HK-2 (cell line): ENCODE results near the gene KLF3.
"Not testable (repeated sequence)": the region's sequence is repeated elsewhere in the genome, so short reads cannot be mapped to it uniquely, and the experiment has no call there.

ENCODE experiments used
- DNase-seq: peaks from one replicate; pipeline ENCODE4 v3.0.0-alpha.2; 2018; ENCODE audit not compliant: unreplicated experiment

The KLF3 gene

DNA sequence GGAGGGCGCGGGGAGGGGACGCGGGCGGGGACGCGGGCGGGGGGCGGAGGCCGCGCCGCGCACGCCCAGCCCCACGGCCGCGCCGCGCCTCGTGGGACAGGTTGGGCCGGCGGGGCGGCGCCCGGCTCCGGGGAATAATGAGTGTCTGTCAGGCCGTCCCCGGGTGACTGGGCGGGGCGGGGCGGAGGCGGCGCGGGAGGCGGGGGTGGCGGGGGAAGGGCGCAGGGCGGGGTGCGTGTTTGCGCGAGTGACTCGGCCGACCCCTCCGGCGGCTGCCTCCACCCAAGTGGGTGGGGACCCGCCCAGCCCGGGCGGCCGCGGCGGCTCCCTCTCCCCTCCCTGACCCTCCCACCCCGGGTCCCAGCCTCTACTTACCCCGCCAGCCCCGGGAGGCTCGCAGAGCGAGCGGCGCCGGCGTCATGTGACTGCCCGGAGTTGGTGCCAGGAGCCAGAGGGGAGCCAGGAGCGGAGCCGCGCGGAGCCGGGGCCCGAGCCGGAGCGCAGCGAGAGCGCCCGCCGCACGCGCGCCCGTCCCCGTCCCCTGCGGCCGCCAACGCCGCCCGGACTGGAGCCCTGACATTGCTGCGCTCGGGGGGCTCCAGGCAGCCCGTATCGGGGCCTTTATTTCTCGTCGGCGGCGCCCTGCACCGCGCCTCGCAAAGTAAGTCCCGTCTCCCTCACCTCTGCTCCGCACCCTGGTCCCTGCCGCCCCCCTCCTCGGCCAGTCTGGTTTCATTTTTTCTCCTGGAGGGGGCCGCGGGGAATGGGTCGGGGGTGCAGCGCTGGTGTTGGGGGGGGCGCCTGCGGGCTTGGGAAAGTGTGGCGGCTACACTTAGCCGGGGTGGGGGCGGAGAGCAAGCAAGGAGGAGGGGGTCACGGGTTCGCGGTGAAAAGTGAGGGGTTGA is at the start of gene KLF3:
Gene KLF3, plus strand, starts transcription at position 399 of the 905 bp plus-strand sequence. CDS start 16,427 bp downstream, outside the sequence.
- DNase-seq: peak; percentile 97

DNA sequence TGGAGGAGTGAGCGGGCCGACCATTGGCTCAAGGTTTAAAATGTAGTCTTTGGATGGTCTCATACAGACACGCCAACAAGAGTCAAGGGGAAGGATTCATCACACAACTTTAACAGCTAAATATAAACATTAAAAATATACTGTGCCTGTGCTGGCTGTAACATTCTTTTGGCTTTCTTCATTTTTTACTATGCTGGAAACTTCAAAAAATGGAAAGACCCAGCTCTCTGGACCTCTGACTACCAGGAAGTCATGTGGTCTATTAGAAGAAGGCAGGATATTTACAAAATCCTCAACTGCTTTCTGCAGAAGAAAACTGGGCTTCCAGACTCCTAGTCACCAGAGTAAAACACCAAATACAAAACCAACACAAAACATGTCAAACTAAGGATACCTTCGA is 49.8 kb upstream of the KLF3 start:
- no peak for DNase-seq

DNA sequence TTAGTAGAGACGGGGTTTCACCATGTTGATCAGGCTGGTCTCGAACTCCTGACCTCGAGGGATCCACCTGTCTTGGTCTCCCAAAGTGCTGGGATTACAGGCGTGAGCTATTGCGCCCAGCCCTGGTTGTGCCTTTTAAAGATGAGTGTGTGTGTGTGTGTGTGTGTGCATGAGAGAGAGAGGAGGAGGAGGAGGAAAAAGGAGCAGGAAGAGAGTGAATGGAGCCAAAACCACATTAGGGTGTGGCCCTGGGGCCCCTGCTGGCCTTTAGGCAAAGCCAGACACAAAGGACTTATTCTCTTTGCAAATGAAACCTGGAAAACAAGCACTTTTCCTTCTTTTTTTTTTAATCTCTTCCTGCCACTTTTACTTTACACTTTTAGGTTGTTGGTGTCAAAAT is 48.2 kb upstream of the KLF3 start:
- no peak for DNase-seq

DNA sequence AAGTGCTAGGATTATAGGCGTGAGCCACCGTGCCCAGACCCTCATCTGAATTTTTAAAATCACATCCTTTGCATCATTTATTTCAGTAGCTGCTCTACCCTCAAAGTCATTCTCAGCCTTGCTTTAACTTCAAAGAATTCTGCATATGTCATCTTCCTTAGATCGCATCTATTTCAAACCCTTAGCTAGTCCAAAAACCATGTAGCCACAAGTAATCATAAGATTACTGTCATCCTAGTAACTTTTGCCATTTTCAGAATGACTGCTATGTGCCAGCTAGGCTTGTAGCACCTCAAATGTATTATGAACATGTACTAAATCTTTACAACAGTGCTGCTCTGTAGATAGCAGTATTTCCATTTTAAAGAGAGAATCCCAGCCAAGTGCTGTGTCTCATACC is 45.5 kb upstream of the KLF3 start:
- DNase-seq: no peak

DNA sequence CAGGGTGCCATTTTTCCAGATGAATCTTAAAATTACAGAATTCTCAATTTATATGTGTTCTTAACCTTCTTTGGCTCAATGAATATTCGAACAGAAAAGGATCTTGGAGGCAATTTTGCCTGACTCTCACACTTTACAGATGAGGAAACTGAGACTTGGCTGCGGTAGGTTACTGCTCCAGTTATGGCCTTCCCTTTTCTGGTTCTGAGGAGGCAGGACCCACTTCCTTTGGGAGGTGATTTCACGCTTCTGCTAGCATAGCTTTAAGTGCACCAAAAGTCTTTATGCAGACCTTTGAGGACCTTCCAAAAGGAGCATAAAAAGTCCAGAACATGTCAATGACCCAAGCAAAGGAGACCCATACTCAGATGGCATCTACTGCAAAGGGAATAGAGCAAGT is 44.7 kb upstream of the KLF3 start:
- no peak for DNase-seq

DNA sequence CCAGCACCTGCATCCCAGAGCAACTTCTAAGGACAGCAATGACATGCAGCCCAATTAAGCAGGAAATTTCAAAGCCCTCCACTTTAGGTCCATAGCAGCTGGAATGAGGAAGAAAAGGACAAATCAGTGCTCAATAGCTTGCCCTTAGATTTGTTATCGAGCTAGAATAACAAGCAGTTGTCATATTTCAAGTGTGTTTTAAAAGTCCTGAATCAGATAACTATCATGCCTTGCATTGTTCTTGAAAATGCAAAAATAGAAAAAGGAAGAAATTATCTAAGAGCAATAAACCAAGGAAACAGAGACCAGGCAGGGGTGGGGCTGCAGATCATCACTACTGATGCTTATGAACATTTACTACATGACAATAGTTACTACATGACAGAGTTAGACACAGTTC is 43.9 kb upstream of the KLF3 start:
- DNase-seq: no peak

DNA sequence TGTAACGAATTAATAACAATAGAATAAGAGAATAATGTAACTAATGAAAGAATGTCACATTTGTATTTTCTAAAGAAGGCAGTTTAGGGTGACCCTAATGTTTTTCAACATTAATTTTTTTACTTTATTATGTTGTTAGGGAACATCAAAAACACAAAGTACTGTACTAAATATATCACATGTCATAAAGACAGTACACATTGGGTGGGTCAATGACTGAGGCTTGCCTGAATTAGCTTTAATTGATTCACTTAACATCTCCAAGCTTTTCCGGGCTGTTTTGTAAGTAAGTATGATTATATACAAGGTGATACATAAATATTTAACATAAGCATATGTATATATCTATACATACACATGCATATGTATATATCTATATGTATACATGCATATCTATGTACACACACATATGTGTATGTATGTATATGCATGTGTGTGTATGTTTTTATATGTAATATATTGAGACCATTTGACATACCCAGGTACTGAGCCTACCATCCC is 43.4 kb upstream of the KLF3 start:
- DNase-seq: no peak

DNA sequence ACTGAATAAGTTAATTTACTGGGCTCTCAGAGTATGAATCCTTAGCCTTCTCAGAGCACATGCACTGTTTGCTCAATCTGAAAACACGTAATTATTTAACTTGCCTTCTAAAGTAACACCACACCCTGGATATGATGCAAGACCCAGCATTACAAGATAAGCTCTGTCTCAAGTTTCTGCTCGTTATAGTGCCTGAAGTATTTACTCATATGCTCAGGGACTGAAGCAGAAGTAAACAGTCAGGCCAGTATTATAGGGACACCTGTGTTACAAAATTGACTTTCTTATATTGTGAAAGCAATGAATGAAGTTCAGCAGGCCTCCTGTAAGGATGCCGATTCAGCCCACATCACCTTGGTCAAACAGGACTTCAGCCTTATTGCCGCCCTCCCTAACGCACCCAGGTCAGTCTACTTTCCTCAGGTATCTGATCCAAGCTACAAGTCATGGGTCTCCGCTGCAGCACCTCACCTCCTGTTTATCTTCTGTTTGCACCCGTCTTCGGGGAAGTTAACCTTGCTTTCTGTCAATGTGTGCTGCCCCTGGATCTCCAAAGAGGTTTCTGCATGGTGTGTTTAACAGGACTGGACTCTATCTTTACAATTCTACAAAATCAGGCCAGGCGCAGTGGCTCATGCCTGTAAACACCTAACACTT is 42.8 kb upstream of the KLF3 start:
- no peak for DNase-seq

DNA sequence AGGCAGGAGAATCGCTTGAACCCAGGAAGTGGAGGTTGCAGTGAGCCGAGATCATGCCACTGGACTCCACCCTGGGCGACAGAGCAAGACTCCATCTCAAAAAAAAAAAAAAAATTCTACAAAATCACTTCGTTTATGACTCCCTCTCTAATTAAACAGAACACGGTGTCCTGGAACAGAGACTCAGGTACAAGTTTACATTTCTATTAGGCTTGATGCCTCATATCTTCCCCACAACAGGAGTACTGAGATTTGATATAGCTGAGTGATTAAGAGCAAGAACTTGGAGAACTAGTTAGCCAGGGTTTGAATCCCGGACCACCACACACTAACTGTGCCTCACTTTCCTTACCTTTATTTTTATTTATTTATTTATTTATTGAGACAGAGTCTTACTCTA is 42.2 kb upstream of the KLF3 start:
- DNase-seq: no peak

DNA sequence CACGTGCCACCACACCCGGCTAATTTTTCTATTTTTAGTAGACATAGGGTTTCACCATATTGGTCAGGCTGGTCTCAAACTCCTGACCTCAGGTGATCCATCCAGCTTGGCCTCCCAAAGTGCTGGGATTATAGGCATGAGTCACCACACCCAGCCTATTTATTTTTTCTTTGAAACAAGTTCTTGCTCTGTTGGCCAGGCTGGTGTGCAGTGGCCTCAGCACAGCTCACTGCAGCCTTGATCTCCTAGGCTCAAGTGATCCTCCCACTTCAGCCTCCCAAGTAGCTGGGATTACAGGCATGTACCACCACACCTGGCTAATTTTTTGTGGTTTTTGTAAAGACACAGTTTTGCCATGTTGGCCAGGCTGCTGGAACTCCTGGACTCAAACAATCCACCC is 41.7 kb upstream of the KLF3 start:
- DNase-seq: not testable (repeated sequence)

DNA sequence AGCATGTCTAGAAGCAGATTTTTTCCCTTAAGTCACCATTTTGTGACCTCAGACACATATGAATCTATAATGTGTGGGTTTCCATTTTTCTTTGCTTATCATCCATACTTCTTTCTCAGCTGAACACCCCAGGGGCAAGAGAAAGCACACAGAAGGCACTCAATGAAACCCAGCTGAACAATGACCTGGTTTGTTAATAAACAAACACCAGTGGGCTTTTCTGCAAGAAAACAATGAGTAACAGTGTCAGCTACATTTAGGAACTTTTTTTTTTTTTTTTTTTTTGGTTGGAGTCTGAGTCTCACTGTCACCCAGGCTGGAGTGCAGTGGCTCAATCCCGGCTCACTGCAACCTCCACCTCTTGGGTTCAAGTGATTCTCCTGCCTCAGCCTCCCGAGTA is 40.7 kb upstream of the KLF3 start:
- no peak for DNase-seq

DNA sequence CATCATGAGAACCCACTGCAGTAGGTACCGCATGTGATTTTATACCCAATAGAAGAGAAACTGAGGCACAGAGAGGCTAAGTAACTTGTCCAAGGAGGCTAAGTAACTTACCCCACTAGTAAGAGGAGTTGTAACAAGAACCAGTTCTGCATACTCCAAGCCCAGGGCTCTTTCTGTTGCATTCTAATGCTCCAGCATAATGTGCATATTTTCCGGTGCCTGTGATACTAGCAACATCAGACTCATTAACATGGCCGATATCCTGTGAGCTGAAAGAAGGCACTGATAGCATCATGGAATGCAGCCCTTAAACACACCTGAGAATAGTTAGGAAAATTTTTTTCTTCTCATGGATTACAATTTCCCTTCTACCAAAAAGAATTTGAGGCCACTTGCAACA is 39.7 kb upstream of the KLF3 start:
- no peak for DNase-seq

DNA sequence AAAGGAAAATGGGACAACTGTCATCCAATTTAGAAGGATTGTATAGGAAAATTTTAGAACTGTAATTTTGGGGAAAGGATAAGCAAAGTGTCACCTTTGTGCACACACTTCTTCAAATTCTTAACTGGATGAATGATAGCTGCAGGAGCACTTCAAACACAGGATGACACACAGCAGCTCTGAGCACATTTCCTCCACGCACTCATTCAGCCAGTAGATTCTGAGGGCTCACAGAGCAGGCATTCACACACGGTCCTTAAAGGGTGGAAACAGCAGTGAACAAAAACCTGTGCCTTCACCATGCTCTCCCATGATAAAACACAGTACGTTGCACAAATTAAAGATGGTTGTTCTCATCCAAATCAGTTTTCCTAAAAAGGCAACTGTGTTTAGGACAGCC is 38.5 kb upstream of the KLF3 start:
- DNase-seq: no peak

DNA sequence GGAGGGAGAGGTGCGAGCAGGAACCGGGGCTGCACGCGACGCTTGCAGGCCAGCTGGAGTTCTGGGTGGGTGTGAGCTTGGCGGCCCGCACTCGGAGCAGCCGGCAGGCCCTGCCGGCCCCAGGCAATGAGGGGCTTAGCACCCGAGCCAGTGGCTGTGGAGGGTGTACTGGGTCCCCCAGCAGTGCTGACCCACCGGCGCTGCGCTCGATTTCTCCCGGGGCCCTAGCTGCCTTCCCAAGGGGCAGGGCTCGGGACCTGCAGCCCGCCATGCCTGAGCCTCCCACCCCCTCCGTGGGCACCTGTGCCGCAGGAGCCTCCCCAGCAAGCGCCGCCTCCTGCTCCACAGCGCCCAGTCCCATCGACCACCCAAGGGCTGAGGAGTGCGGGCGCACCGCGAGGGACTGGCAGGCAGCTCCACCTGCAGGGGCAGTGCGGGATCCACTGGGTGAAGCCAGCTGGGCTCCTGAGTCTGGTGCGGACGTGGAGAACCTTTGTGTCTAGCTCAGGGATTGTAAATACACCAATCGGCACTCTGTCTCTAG is 37.0 kb upstream of the KLF3 start:
- not testable (repeated sequence) for DNase-seq

DNA sequence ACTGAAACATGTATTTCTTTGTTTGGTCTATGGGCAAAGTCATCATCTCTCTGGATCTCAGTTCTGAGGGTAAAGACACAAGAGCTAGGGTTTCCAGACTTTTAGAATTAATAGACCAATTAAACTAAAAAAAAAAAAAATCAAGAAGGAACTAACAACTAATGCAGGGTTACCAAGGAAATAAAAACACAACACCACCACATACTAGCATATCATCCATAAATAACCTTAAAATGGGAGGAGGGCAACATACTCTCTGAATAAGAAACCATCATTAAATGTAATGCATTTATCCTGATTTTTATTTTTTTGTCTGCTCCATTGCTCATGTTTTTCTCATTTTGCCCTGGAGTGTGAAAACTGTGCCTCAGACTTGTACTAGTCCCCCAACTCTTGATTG is 33.5 kb upstream of the KLF3 start:
- DNase-seq: no peak

DNA sequence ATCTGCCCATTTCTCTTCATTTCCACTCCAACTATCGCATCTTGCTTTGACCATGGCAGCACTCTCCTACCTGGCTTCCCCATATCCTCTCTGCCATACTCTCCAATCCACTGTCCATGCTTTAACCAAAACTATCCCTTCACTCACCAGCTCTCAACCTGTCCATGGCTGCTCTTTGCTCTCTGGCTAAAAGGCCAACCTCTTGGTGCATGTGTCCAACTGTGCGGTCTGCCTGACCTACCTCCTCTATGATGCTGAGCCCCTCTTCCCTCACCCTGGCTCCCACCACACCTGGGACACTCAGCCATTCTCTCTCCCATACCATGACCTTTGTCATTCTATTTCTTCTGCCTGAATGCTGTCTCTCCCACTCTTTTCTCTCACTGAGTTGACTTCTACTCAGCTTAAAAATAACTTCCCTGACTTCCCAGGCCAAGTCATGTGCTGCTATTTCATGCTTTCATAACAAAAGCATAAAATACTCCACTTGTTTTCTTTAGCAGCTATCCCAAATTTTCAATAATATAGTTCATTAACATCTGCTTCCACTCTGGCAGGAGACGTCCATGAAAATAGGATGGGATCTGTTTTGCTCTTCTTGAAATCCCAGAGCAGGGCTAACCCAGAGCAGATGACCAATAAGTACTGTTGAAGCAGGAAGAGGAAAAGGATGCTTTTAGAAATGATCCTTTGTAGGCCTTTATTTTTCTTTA is 29.8 kb upstream of the KLF3 start:
- no peak for DNase-seq

DNA sequence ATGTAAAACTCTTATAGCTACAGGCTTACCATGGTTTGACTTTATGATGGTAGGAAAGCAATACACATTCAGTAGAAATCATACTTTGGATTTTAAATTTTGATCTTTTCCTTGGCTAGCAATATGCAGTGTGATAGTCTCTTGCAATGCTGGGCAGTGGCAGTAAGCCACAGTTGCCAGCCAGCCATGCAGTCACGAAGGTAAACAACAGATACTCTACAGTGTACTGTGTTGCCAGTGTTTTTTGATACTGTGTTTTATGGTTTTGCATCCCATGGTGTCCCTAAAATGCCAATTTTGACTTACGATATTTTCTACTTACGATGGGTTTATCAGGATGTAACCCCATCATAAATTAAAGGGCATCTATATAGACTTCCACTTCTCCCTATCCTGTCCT is 24.8 kb upstream of the KLF3 start:
- no peak for DNase-seq

DNA sequence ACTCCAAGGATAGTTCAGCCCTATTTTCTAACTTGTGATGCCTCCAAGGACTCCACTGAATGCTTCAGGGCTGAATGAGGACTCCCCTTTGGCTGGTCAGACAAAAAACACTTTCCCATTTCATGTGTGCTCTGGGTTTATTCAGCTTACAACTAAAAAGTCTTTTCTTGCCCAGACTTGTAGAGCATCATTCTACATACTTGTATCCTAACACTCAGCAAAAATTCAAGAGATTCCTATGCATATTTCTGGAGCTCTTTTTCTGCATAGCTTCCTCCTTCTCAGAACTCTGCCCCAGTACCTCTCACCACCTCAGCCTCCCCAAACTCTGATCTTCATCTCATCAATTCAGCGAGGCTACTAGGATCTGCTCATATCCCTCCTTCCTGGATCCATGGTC is 22.2 kb upstream of the KLF3 start:
- DNase-seq: no peak

DNA sequence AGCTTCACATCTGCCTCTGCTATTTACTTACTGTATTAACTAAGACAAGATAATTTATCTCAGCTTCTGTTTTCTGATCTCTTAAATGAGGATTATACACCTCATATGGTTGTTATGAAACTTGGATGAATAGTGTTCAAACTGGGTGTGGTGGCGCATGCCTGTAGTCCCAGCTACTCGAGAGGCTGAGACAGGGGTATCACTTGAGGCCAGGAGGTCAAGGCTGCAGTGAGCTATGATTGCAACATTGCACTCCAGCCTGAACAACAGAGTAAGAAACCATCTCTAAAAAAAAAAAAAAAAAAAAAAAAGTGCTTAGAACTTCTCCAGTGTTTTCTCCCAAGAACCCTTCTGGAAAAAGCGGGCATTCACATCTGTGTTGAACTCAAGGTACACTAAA is 19.8 kb upstream of the KLF3 start:
- DNase-seq: no peak

DNA sequence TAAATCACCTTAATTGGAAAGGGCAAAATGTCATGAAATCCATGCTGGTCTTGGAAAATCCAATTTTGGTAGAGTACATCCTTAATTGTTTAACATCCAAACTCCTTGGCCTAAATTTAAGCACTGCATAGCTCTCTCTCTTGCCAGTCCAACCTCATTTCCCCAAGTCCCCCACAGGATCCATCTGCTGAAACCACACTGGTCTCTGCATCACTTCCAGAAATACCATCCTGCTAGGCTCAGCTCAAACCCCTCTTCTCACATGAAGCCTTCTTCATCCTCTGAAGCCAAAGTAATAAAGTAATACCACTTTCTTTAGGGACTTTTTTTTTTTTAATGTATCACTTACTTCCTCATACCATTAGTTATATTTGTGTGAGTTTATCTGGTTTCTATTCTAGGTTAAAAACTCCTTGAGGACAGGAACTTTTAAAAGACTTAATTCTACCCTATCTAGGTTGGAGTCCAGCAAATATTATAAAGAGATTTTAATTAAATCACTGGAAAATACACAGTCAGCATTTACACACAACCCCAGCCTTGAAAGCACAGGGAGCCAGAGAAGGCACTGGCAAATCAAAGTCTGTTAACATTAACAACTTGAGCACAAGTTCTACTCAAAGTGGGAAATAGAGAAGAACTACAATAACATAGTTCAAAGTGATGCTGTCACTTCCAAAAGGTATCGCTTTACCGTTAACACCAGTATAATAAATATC is 16.7 kb upstream of the KLF3 start:
- DNase-seq: no peak

DNA sequence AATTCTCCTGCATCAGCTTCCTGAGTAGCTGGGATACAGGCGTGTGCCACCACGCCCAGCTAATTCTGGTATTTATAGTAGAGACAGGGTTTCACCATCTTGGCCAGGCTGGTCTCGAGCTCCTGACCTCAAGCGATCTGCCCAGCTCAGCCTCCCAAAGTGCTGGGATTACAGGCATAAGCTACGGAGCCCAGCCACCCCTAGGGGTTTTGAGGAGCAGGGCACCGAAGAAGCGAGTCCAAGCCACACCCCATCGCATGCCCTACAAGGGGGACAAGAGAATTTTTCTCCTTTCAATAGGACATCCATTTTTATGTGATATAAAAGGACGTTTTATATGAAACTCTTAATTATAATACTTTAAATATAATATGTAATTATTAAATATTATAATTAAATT is 13.9 kb upstream of the KLF3 start:
- no peak for DNase-seq

DNA sequence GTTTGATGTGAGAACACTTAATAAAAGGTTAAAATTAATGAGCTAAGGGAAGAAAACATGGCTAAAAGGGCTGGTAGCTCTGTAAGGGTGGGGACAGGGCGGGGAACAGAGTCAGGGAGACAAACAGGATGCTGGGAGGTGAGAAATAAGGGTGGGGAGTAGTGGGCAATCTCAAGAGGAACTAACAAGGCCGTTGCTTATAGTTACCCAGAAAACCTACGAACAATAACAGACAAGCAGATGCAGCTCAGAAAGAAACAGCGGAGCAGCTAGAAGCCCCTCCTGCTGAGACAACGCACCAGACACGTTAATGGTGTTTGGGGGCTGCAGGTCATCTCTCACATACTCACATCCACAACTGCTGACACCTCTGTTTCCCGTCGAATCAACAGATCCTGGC is 9.7 kb upstream of the KLF3 start:
- DNase-seq: no peak
